Endothelial cell of umbilical vein (primary cell): ENCODE data around the gene KIAA1210.

Source experiments
- EZH2 ChIP-seq: IDR thresholded peaks from 2 replicates; pipeline ENCODE4 v1.6.1; 2012; ENCODE audit warnings: borderline replicate concordance, low read depth, mild to moderate bottlenecking, moderate library complexity, low read length, inconsistent platforms; ENCODE audit not compliant: severe bottlenecking
- MYC ChIP-seq: IDR thresholded peaks from one replicate; pipeline ENCODE4 v1.6.1; 2011; ENCODE audit warnings: mild to moderate bottlenecking, low read depth, low read length
- POLR2A ChIP-seq: IDR thresholded peaks from 2 replicates; pipeline ENCODE4 v1.6.1; 2012; ENCODE audit warnings: low read depth, mild to moderate bottlenecking, control low read depth, low read length
- TF ChIP-seq, protein P1 (sequence below), 2 donors: IDR thresholded peaks; 1 replicate in 1 of 2; 2 replicates in 1 of 2; pipeline ENCODE4 v1.5.1; 2011; ENCODE audit warnings: low read length in 2 of 2, mild to moderate bottlenecking in 2 of 2, moderate library complexity in 2 of 2, control low read depth in 1 of 2, inconsistent platforms in 1 of 2, low read depth in 1 of 2; ENCODE audit not compliant: insufficient read depth in 1 of 2; ENCODE audit errors: extremely low read depth in 1 of 2

DNA sequence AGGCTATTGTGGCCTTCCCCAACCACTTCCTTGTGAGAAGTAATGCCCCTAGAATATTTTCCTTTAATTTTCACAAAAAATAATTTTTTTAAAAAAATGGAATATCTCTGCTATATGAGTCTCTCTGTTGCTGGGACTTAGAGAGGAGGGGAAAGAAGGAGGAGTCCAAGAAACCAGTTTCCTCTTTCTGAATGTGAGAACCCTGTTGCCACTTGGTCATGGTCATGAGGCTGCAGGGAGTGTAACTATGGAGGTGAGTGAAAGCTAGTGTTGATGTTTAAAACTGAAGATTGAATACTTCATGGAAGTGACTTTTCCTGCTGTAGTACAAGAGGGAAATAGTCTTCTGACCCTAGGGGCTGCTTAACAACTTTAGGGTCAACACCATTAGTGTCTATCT lies 20.4 kb downstream of the KIAA1210 start:
- TF ChIP-seq, protein P1, sequence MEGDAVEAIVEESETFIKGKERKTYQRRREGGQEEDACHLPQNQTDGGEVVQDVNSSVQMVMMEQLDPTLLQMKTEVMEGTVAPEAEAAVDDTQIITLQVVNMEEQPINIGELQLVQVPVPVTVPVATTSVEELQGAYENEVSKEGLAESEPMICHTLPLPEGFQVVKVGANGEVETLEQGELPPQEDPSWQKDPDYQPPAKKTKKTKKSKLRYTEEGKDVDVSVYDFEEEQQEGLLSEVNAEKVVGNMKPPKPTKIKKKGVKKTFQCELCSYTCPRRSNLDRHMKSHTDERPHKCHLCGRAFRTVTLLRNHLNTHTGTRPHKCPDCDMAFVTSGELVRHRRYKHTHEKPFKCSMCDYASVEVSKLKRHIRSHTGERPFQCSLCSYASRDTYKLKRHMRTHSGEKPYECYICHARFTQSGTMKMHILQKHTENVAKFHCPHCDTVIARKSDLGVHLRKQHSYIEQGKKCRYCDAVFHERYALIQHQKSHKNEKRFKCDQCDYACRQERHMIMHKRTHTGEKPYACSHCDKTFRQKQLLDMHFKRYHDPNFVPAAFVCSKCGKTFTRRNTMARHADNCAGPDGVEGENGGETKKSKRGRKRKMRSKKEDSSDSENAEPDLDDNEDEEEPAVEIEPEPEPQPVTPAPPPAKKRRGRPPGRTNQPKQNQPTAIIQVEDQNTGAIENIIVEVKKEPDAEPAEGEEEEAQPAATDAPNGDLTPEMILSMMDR (IDR thresholded peaks at IDR 0.05; ENCODE audit: extremely low read depth in 1 of 2, insufficient read depth in 1 of 2, low read depth in 1 of 2, low read length in 2 of 2) = no peak
- no peak for TF ChIP-seq EZH2
- no peak for TF ChIP-seq MYC
- TF ChIP-seq POLR2A = no peak
